Measurements from ENCODE around the gene SP6.

GRCh38 chr17:47797797-47798196 is 53.2 kb downstream of the SP6 start:
- TF ChIP-seq CTCF (IDR thresholded peaks at IDR 0.05; ENCODE audit: borderline replicate concordance, extremely low read depth, low read length, poor library complexity, severe bottlenecking) = no peak
- no peak for TF ChIP-seq EZH2 (IDR thresholded peaks at IDR 0.05; ENCODE audit: borderline replicate concordance, low read depth, low read length, severe bottlenecking)
